H1 (cell line): ENCODE measurements around the gene C17orf100.

Experiments
- EGR1 ChIP-seq: IDR thresholded peaks from 2 replicates; pipeline ENCODE4 v1.6.1; 2011; ENCODE audit warnings: low read depth, low read length, borderline replicate concordance
- EZH2 ChIP-seq: fragments of 200-600 bp; sonication (generic); IDR thresholded peaks from 2 replicates; pipeline ENCODE4 v1.7.1; 2012; ENCODE audit warnings: low read depth, mild to moderate bottlenecking, moderate library complexity, low read length, inconsistent platforms; ENCODE audit not compliant: severe bottlenecking
- YY1 ChIP-seq: IDR thresholded peaks from 2 replicates; pipeline ENCODE4 v1.6.1; 2011; ENCODE audit warnings: low read depth, mild to moderate bottlenecking, low read length
- TF ChIP-seq, protein P1 (sequence below): IDR thresholded peaks from 2 replicates; pipeline ENCODE4 v1.6.1; 2012; ENCODE audit warnings: inconsistent platforms

DNA sequence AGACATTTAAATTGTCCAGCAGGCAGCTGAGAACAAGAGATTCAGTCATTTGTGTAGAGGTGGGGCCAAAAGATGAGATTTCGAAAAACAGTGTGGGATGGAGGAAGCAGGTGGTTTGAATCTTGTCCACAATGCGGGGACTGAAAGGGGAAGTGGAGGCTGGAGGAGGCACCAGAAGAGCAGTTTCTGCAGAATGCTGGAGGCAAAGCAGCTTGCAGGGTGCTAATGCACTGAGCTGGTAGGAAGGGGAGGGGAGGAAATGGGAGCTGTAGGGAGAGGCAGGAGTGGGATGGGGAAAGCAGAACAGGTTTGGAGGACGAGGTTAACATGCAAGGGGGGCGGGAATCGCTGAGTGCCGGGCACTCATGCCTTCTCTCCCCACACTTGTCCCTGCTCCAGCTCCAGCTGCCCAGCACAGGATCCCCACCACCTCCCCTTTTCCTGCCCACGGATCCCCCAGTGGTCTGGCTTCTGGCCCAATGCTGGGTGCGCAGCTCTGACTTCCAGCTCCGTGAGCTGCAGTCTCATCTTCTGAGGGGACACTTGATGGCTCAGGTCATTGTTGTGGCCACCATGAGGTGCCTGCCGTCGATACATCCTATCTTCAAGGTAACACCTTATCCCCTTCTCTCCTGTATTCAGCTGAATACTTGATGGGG is 9.4 kb downstream of the C17orf100 start:
- TF ChIP-seq EGR1 (no peak), YY1 (no peak), EZH2 (no peak)
- TF ChIP-seq, protein P1, sequence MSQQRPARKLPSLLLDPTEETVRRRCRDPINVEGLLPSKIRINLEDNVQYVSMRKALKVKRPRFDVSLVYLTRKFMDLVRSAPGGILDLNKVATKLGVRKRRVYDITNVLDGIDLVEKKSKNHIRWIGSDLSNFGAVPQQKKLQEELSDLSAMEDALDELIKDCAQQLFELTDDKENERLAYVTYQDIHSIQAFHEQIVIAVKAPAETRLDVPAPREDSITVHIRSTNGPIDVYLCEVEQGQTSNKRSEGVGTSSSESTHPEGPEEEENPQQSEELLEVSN = no peak
